Hepatocyte (in vitro differentiated cells): Measurements from ENCODE around the gene TFG. TPM values are rescaled to one million over a fixed set of nuclear protein-coding genes. Genes with fewer than 3 reads are reported as not detected.

Experiments used
- DNase-seq: peaks from one replicate; pipeline ENCODE4 v3.0.0-alpha.2; 2016; ENCODE audit warnings: low spot score
- H2AFZ ChIP-seq: fragments of 200-600 bp; sonication (generic); 2 replicates; pipeline ENCODE4 v1.6.0; 2016; ENCODE audit warnings: antibody characterized with exemption, mild to moderate bottlenecking
- H3K27ac ChIP-seq: fragments of 200-600 bp; sonication (generic); 2 replicates; pipeline ENCODE4 v1.5.1; 2016; ENCODE audit warnings: mild to moderate bottlenecking
- H3K27me3 ChIP-seq: fragments of 200-600 bp; sonication (generic); 2 replicates; pipeline ENCODE4 v1.6.1; 2016
- H3K36me3 ChIP-seq: fragments of 200-600 bp; sonication (generic); replicated peaks from 2 replicates; pipeline ENCODE4 v1.5.1; 2016; ENCODE audit warnings: low read depth; ENCODE audit not compliant: insufficient read depth
- H3K4me1 ChIP-seq: fragments of 200-600 bp; sonication (generic); 2 replicates; pipeline ENCODE4 v1.5.1; 2016; ENCODE audit warnings: mild to moderate bottlenecking, moderate library complexity; ENCODE audit not compliant: insufficient read depth
- H3K4me2 ChIP-seq: fragments of 200-600 bp; sonication (generic); 2 replicates; pipeline ENCODE4 v1.6.0; 2016
- H3K4me3 ChIP-seq: fragments of 200-600 bp; sonication (generic); 2 replicates; pipeline ENCODE4 v1.5.1; 2016; ENCODE audit warnings: mild to moderate bottlenecking
- H3K79me2 ChIP-seq: fragments of 200-600 bp; sonication (generic); 2 replicates; pipeline ENCODE4 v1.6.0; 2017; ENCODE audit warnings: mild to moderate bottlenecking
- H3K9me2 ChIP-seq: fragments of 200-600 bp; sonication (generic); replicated peaks from 2 replicates; pipeline ENCODE4 v1.6.0; 2017; ENCODE audit warnings: mild to moderate bottlenecking; ENCODE audit not compliant: insufficient read depth
- H3K9me3 ChIP-seq: fragments of 200-600 bp; sonication (generic); 2 replicates; pipeline ENCODE4 v1.5.1; 2016; ENCODE audit warnings: low read depth, mild to moderate bottlenecking
- H4K20me1 ChIP-seq: fragments of 200-600 bp; sonication (generic); 2 replicates; pipeline ENCODE4 v1.6.0; 2016; ENCODE audit warnings: mild to moderate bottlenecking; ENCODE audit not compliant: insufficient read depth, poor library complexity, severe bottlenecking
- CTCF ChIP-seq: fragments of 200-600 bp; sonication (generic); IDR thresholded peaks from 2 replicates; pipeline ENCODE4 v1.5.1; 2016; ENCODE audit warnings: antibody characterized with exemption, mild to moderate bottlenecking; ENCODE audit not compliant: poor library complexity
- EZH2 ChIP-seq: fragments of 200-600 bp; sonication (generic); IDR thresholded peaks from 2 replicates; pipeline ENCODE4 v1.6.1; 2016; ENCODE audit warnings: antibody characterized with exemption, mild to moderate bottlenecking, borderline replicate concordance
- EZH2phosphoT487 ChIP-seq: fragments of 200-600 bp; sonication (generic); IDR thresholded peaks from one replicate; pipeline ENCODE4 v1.6.1; 2018; ENCODE audit warnings: antibody characterized with exemption, mild to moderate bottlenecking, low read depth, moderate library complexity; ENCODE audit not compliant: unreplicated experiment, severe bottlenecking
- WGBS: methylation state at CpG from one replicate; pipeline ENCODE4 v1.1.6; 2016; ENCODE audit warnings: low lambda C conversion rate; ENCODE audit errors: missing lambda C conversion rate; 5-methylcytosine and 5-hydroxymethylcytosine counted together
- polyA plus RNA-seq: library from polyadenylated mRNA; unstranded; fragments of >200 nt; fragmentation: Nextera tagmentation; extraction: Ambion mirVana; gene quantifications from 2 replicates; pipeline ENCODE4 v1.2.1, GENCODE V29; 2016
- total RNA-seq: library from RNA; depleted of rRNA; stranded (reverse); fragments of >200 nt; gene quantifications from 2 replicates; pipeline ENCODE4 v1.2.3, GENCODE V29; 2014

The TFG gene
- total and polyA plus RNA-seq, 2 experiments from 2014 or later = 150 to 228 TPM

GRCh38 chr3:100796556-100796955 is 87.3 kb downstream of the TFG start:
- Histone ChIP-seq H3K79me2 (no peaks in the 10 kb centered on the region), H3K27me3 (no peaks in the 10 kb centered on the region), H3K9me2 (no peaks in the 10 kb centered on the region), H3K9me3 (no peaks in the 10 kb centered on the region), H2AFZ (no peak overlapping the region), H3K4me2 (peak overlapping the region; percentile 18), H3K4me3 (no peak overlapping the region), H3K4me1 (no peaks in the 10 kb centered on the region), H4K20me1 (no peaks in the 10 kb centered on the region), H3K36me3 (no peaks in the 10 kb centered on the region), H3K27ac (no peak overlapping the region)
- 49% methylated on average over 2 of the region's 2 CpGs for WGBS
- peak; percentile 8 for DNase-seq
- TF ChIP-seq CTCF (peak; percentile 46), EZH2 (no peak)

GRCh38 chr3:100798012-100798411 is 88.7 kb downstream of the TFG start:
- Histone ChIP-seq H3K4me3 (no peak overlapping the region), H3K4me1 (no peaks in the 10 kb centered on the region), H3K27me3 (no peaks in the 10 kb centered on the region), H3K9me2 (no peaks in the 10 kb centered on the region), H4K20me1 (no peaks in the 10 kb centered on the region), H3K79me2 (no peaks in the 10 kb centered on the region), H3K36me3 (no peaks in the 10 kb centered on the region), H2AFZ (no peak overlapping the region), H3K9me3 (no peaks in the 10 kb centered on the region), H3K4me2 (peak overlapping the region; percentile 9), H3K27ac (no peak overlapping the region)
- no peak for TF ChIP-seq EZH2
- no peak for TF ChIP-seq EZH2phosphoT487
- TF ChIP-seq CTCF = no peak
- no peak for DNase-seq
- WGBS = 48% methylated on average over 1 of the region's 1 CpG

Other genes starting within 250 kb of the TFG start
- gene TMEM45A, start 216.9 kb upstream of the TFG start, total RNA-seq = 70.7 and 82.6 TPM in 2 replicates
- gene TMEM45A, start 216.9 kb upstream of the TFG start, polyA plus RNA-seq = 80.0 and 88.0 TPM in 2 replicates
- 33.3 and 34.1 TPM in 2 replicates for gene ADGRG7, start 99.9 kb upstream of the TFG start, total RNA-seq
- 2.5 and 4.9 TPM in 2 replicates for gene ADGRG7, start 99.9 kb upstream of the TFG start, polyA plus RNA-seq